ENCODE results near the gene FOXJ2. TPM values are rescaled to one million over a fixed set of nuclear protein-coding genes. Genes with fewer than 3 reads are reported as not detected.

The FOXJ2 gene
- total and polyA plus RNA-seq, 10 of the 15 experiments (the other 5 are each of a cell fraction or from before 2014, with no cell fraction given) = 1.4 to 9.3 (median 4.8) TPM

GRCh38 chr12:8036346-8036745 is 3.8 kb downstream of the FOXJ2 start (continued):
- TF ChIP-seq PRDM15 (CRISPR knock-in tag; IDR thresholded peaks at IDR 0.05) (no peak), IRF4 (IDR thresholded peaks at IDR 0.05; ENCODE audit: low read depth, low read length) (no peak), NFYA (IDR thresholded peaks at IDR 0.05; ENCODE audit: borderline replicate concordance, low read depth, low read length) (no peak), POLR2AphosphoS5 (IDR thresholded peaks at IDR 0.05; ENCODE audit: low read length) (no peak), MEF2B (IDR thresholded peaks at IDR 0.05; ENCODE audit: partially characterized antibody, poor library complexity, severe bottlenecking) (no peak), NFYB (IDR thresholded peaks at IDR 0.05; ENCODE audit: insufficient read depth, low read depth, low read length) (no peak), BCL3 (IDR thresholded peaks at IDR 0.05; ENCODE audit: borderline replicate concordance, insufficient read depth, low read depth, low read length, poor library complexity, severe bottlenecking) (no peak), MTA3 (IDR thresholded peaks at IDR 0.05; ENCODE audit: borderline replicate concordance, low read length) (no peak), SUZ12 (IDR thresholded peaks at IDR 0.05; ENCODE audit: unreplicated experiment) (no peak), ZNF687 (IDR thresholded peaks at IDR 0.05) (no peak), JUNB (IDR thresholded peaks at IDR 0.05) (no peak), IRF5 (IDR thresholded peaks at IDR 0.05; ENCODE audit: borderline replicate concordance) (no peak), ESRRA (IDR thresholded peaks at IDR 0.05; ENCODE audit: low read length) (no peak)
